Activated B cell treated with CpG ODN at 0.5 μM for 24 hours (primary cell): Measurements from ENCODE around the gene C1orf52. TPM values are rescaled to one million over a fixed set of nuclear protein-coding genes. Genes with fewer than 3 reads are reported as not detected.

Experiments
- ATAC-seq: fragments of 200-7000 bp; cut with Tn5 transposase; one replicate; pipeline ENCODE4 v1.10.0; 2021; ENCODE audit warnings: low read depth, mild to moderate bottlenecking, moderate library complexity
- CTCF ChIA-PET: fragments of 350-600 bp; sonication (Branson Sonifier 250); formaldehyde crosslinking; loops from one replicate; lab custom pipeline; 2021; ENCODE audit warnings: antibody characterized with exemption; lab: Charles Lee
- POLR2A ChIA-PET: fragments of 350-600 bp; sonication (Branson Sonifier 250); formaldehyde crosslinking; loops from one replicate; lab custom pipeline; 2021; ENCODE audit warnings: antibody characterized with exemption; lab: Charles Lee
- DNase-seq: peaks from one replicate; pipeline ENCODE4 v3.0.0; 2022
- H3K27ac Mint-ChIP-seq: one replicate; pipeline ENCODE4 v1.8.0; 2020; ENCODE audit warnings: mixed read lengths
- H3K27me3 Mint-ChIP-seq: one replicate; pipeline ENCODE4 v1.8.0; 2021; ENCODE audit warnings: mixed read lengths
- H3K36me3 Mint-ChIP-seq: one replicate; pipeline ENCODE4 v1.8.0; 2021; ENCODE audit warnings: low read depth, mixed read lengths
- H3K4me1 Mint-ChIP-seq: one replicate; pipeline ENCODE4 v1.8.0; 2021; ENCODE audit warnings: mixed read lengths
- H3K4me3 Mint-ChIP-seq: one replicate; pipeline ENCODE4 v1.8.0; 2020; ENCODE audit warnings: mild to moderate bottlenecking, mixed read lengths
- H3K9me3 Mint-ChIP-seq: one replicate; pipeline ENCODE4 v1.8.0; 2020; ENCODE audit warnings: mixed read lengths
- intact Hi-C: fragments of 100-400 bp; cut with micrococcal nuclease; formaldehyde crosslinking; loops from one replicate; pipeline ENCODE4 v1.15.1; 2024
- total RNA-seq: library from RNA; stranded (reverse); gene quantifications from 2 replicates; pipeline ENCODE4 v1.2.3, GENCODE V29; 2022
- TF ChIP-seq, protein P1 (sequence below): fragments of 200-600 bp; IDR thresholded peaks from one replicate; pipeline ENCODE4 v1.8.0; 2022; ENCODE audit warnings: antibody characterized with exemption, mild to moderate bottlenecking

Gene C1orf52
- total RNA-seq, 1 donor from 2014 or later = 31.4 TPM

DNA sequence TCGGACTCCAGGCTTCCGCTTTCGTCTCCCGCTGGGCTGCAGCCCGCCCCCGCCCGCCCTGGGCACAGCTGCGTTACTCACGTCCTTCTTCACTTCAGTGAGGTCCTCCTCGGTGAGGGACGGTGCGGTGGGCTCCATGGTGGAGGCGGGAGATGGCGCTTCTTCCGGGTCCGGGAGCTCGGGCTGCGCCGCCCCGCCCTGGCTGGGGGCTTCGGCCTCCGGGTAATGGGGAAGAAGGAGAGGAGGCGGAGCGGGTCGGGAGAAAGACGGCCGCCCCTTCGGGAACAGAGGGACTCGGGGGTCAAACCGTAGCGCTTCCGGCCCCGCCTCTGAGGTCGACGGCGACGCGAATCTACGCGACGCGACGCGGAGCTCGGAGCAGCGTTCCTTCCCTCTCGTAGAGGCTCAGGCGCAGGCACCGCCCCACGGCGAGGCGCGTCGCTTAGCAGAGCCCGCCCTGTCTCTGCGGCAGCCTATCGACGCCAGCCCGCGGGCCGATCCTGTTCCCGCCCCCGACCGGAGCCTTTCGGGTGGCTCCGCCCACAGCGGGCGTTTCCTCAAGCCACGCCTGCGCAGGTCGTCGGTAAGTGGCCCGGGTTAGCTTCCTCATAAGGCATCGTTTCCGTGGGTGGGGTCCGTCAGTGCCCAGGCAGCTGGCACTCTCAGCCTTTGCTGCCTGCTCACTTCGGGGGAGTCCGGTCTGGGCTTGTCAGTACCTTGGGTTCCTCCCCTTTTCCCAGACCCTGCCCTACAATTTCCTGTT lies 16.9 kb upstream of the C1orf52 start, which contains the start of gene BCL10:
BCL10 (minus strand) TSS at position 418 of the 763 bp plus-strand sequence; CDS start at position 138, 280 bp downstream.
- Mint-ChIP-seq H3K9me3 (no peaks in the 10 kb centered on the region), H3K36me3 (peaks cover 44% of the 10 kb centered on the region), H3K27ac (peak within 1 kb of the TSS; percentile 94), H3K4me3 (peak within 1 kb of the TSS; percentile 91), H3K27me3 (no peaks in the 10 kb centered on the region), H3K4me1 (peaks cover 60% of the 10 kb centered on the region)
- peak; percentile 94 for ATAC-seq
- TF ChIP-seq, protein P1, sequence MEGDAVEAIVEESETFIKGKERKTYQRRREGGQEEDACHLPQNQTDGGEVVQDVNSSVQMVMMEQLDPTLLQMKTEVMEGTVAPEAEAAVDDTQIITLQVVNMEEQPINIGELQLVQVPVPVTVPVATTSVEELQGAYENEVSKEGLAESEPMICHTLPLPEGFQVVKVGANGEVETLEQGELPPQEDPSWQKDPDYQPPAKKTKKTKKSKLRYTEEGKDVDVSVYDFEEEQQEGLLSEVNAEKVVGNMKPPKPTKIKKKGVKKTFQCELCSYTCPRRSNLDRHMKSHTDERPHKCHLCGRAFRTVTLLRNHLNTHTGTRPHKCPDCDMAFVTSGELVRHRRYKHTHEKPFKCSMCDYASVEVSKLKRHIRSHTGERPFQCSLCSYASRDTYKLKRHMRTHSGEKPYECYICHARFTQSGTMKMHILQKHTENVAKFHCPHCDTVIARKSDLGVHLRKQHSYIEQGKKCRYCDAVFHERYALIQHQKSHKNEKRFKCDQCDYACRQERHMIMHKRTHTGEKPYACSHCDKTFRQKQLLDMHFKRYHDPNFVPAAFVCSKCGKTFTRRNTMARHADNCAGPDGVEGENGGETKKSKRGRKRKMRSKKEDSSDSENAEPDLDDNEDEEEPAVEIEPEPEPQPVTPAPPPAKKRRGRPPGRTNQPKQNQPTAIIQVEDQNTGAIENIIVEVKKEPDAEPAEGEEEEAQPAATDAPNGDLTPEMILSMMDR = no peak
- ChIA-PET POLR2A (interaction anchor here (0.6 to 4.2 kb wide), 19 partner anchors 9 to 1428 kb away, joined by 3 to 115 read pairs (median 9); partner anchors contain the start of genes C1orf52, CTBS, GNG5 and MCOLN2), CTCF (interaction anchor here (0.6 to 6.0 kb wide), 7 partner anchors 17 to 1233 kb away, joined by 3 to 48 read pairs (median 4); partner anchors contain the start of gene C1orf52)
- DNase-seq = peak; percentile 98
- intact Hi-C loops = loop anchor here (1.0 to 10.0 kb wide), 16 partner anchors 17 to 1426 kb away; partner anchors contain the start of genes C1orf52, CTBS, GNG5 and MCOLN2

DNA sequence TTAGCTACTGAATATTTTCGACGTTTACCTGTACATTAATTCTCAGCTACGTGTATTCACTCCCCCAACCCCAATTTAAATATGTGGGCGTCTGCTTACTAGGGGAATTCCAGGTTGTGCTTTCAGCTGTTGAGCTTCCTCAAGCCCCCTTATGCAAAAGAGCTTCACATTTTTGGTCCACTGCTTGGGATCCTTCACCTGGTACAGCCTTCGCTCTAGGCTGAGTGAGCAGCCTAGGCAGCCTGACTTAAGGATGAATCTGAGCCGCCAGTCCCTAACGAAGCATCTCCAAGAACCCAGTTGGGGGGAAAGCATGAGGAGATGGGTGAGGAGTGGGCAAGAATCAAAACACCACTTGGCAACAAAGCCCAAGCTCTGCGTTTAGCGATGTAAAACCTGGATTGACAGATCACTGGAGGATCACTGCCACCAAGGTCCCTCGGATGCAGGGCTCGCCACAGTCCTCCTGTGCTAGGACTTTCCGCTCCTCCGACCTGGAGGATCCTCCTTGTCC lies 16.3 kb upstream of the C1orf52 start:
- CTCF ChIA-PET = interaction anchor here (1.1 to 6.0 kb wide), 6 partner anchors 16 to 331 kb away, joined by 3 to 48 read pairs (median 6); partner anchors contain the start of gene C1orf52
- DNase-seq = peak; percentile 36
- ATAC-seq = peak; percentile 13
- TF ChIP-seq, protein P1 = no peak
- POLR2A ChIA-PET = interaction anchor here (0.6 to 4.2 kb wide), 21 partner anchors 8 to 1428 kb away, joined by 3 to 115 read pairs (median 8); partner anchors contain the start of genes C1orf52, CTBS, GNG5 and MCOLN2
- Mint-ChIP-seq H3K27me3 (no peaks in the 10 kb centered on the region), H3K9me3 (no peaks in the 10 kb centered on the region), H3K27ac (peak overlapping the region; percentile 94), H3K4me1 (peaks cover 66% of the 10 kb centered on the region), H3K36me3 (peaks cover 45% of the 10 kb centered on the region), H3K4me3 (peak overlapping the region; percentile 91)
- intact Hi-C loops = loop anchor here (1.0 to 10.0 kb wide), 18 partner anchors 8 to 1427 kb away; partner anchors contain the start of genes C1orf52, CTBS, GNG5 and MCOLN2

DNA sequence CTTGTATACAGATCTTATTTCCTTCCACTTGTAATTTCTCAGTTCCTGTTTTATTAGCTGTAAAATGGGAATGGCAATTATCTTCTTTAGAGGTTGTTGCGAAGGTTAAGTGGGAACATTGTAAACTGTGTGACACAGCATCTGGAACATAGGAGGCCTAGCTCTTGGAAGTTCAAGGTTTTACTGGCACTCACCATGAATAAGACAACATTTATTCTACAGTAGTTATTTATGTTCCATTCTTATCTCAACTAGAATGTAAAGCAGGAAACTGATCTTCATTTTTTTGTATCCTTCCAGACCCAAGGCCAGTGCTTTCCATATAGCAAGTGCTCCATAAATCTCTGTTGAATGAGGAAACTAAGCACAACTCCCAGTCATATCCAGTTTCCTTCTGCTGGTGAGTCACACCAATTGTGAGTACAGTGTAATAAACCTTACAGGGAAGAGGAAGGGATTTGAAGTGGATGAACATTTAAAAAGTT lies 15.5 kb upstream of the C1orf52 start:
- H3K27ac Mint-ChIP-seq = peak overlapping the region; percentile 94
- no peak for DNase-seq
- H3K36me3 Mint-ChIP-seq = peaks cover 48% of the 10 kb centered on the region
- H3K9me3 Mint-ChIP-seq = no peaks in the 10 kb centered on the region
- no peaks in the 10 kb centered on the region for H3K27me3 Mint-ChIP-seq
- peak overlapping the region; percentile 91 for H3K4me3 Mint-ChIP-seq
- ChIA-PET POLR2A (interaction anchor here (0.6 to 4.2 kb wide), 15 partner anchors 10 to 1429 kb away, joined by 3 to 115 read pairs (median 11); partner anchors contain the start of genes C1orf52, CTBS, GNG5 and MCOLN2), CTCF (interaction anchor here (1.1 to 6.0 kb wide), 6 partner anchors 15 to 330 kb away, joined by 3 to 48 read pairs (median 6); partner anchors contain the start of gene C1orf52)
- intact Hi-C loops = loop anchor here (1.0 to 10.0 kb wide), 10 partner anchors 8 to 1427 kb away; partner anchors contain the start of genes CTBS, PRKACB, SH3GLB1 and TTLL7
- no peak for ATAC-seq
- TF ChIP-seq, protein P1 = no peak
- peaks cover 70% of the 10 kb centered on the region for H3K4me1 Mint-ChIP-seq

DNA sequence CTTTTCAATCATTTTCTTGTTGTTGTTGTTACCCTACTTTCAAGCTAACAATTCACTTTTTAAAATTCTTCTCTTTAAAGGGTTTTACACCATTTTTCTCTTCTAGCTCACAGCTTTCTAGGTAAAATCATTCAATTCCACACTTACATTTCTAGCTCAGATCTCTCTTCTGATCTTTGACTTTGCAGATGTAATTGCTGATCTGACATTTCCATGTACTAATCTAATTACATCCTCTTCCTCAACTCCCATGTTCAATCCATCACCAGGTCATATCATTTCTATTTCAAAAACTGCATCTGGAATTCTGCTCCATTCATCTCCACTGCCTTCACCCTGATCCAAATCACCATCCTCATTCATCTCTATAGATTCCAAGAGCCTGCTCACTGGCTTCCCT lies 13.9 kb upstream of the C1orf52 start:
- Mint-ChIP-seq H3K4me3 (no peak overlapping the region), H3K27ac (no peak overlapping the region), H3K4me1 (peaks cover 68% of the 10 kb centered on the region), H3K36me3 (peaks cover 62% of the 10 kb centered on the region), H3K27me3 (no peaks in the 10 kb centered on the region), H3K9me3 (no peaks in the 10 kb centered on the region)
- DNase-seq (no peak), ATAC-seq (no peak)
- intact Hi-C loops = loop anchor here (10.0 kb wide), 2 partner anchors 431 to 979 kb away; partner anchors contain the start of gene ZNHIT6
- ChIA-PET POLR2A (interaction anchor here (4.2 kb wide), 1 partner anchor 14 kb away, joined by 115 read pairs; the partner anchor contains the start of gene C1orf52), CTCF (interaction anchor here (4.4 to 6.0 kb wide), 2 partner anchors 14 to 329 kb away, joined by 23 to 48 read pairs; partner anchors contain the start of gene C1orf52)
- TF ChIP-seq, protein P1 = no peak
